Upper lobe of left lung (tissue), 4 donors: ENCODE measurements around the gene HCST.

ENCODE experiments used
- POLR2A ChIP-seq, 4 donors: fragments of 450-650 bp; IDR thresholded peaks; one replicate each; pipeline ENCODE4 v1.5.1; 2016 to 2017; ENCODE audit warnings: antibody characterized with exemption in 4 of 4, mild to moderate bottlenecking in 2 of 4
- TF ChIP-seq, protein P1 (sequence below), 6 experiments: fragments of 450-650 bp in 4 of 6; fragments of 200-600 bp in 2 of 6; sonication (generic) in 2 of 6; IDR thresholded peaks; one replicate each; pipeline ENCODE4 v1.5.1; 2016 to 2019; ENCODE audit warnings: antibody characterized with exemption in 6 of 6

DNA sequence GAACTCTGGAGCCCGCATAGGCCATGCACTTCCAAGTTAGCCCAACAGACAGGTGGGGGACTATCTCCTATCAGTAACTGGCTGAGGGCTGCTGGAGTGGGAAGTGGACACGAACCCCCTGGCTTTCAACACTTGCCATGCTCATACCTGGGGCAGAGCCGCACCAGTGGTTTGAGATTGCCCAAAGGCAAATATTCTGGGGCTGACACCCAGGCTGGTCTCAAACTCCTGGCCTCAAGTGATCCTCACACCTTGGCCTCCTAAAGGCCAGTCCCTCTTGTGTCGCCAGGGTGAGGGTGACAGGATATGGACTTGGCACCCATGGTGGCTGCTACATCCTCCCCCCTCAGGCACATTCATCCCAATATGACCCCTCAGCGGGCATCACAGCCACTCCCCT, 15.1 kb upstream of the HCST start:
- no peak for TF ChIP-seq POLR2A (IDR thresholded peaks at IDR 0.05)
- TF ChIP-seq, protein P1, sequence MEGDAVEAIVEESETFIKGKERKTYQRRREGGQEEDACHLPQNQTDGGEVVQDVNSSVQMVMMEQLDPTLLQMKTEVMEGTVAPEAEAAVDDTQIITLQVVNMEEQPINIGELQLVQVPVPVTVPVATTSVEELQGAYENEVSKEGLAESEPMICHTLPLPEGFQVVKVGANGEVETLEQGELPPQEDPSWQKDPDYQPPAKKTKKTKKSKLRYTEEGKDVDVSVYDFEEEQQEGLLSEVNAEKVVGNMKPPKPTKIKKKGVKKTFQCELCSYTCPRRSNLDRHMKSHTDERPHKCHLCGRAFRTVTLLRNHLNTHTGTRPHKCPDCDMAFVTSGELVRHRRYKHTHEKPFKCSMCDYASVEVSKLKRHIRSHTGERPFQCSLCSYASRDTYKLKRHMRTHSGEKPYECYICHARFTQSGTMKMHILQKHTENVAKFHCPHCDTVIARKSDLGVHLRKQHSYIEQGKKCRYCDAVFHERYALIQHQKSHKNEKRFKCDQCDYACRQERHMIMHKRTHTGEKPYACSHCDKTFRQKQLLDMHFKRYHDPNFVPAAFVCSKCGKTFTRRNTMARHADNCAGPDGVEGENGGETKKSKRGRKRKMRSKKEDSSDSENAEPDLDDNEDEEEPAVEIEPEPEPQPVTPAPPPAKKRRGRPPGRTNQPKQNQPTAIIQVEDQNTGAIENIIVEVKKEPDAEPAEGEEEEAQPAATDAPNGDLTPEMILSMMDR (IDR thresholded peaks at IDR 0.05), result no peak
